ENCODE measurements around the gene C2orf49.
"Not testable (repeated sequence)": the region's sequence is repeated elsewhere in the genome, so short reads cannot be mapped to it uniquely, and the experiment has no call there.

C2orf49 gene

GRCh38 chr2:105321875-105322646, 15.3 kb upstream of the C2orf49 start:
- DNase-seq (ENCODE audit: low read depth in 3 of 3) = no peak

GRCh38 chr2:105323111-105323510, 14.2 kb upstream of the C2orf49 start:
- DNase-seq (ENCODE audit: low read depth in 3 of 3) = no peak

DNA sequence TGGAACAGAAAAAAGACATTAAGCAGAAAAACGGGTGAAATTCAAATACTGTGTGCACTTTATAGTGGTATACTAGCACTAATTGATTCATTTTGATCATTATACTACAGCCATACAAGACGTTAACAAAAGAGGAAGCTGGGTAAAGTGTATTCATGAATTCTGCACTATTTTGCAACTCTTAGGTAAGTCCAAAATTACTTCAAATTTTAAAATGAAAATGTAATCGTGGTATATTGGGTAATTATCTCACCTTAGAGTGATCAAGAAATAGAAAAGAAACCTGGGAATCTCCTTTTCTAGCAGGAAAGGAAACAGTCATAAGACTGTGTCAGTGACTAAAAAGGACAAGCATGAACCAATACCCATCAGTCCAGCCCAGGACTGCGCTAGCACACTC, 13.2 kb upstream of the C2orf49 start:
- DNase-seq (ENCODE audit: low read depth in 3 of 3) = no peak

DNA sequence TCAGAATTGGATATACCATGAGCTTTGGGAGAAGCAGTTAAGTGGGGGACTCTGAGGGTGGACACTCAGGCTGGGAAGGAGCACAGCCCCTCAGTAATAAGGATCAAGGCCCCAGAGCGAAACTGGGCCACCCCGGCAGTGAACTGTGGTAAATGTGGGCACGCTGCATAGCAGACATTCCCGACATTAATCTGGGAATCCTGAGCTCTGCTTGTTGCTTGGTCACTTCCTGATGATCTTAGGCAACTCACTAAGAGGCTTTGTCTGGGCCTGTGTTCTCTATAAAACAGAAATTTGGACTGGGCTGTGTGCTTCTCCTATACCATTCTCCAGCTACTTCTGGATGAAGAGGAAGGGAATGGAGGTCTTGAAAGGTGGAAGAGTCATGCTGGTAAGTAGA, 12.6 kb upstream of the C2orf49 start:
- no peak for DNase-seq (ENCODE audit: low read depth in 3 of 3)

DNA sequence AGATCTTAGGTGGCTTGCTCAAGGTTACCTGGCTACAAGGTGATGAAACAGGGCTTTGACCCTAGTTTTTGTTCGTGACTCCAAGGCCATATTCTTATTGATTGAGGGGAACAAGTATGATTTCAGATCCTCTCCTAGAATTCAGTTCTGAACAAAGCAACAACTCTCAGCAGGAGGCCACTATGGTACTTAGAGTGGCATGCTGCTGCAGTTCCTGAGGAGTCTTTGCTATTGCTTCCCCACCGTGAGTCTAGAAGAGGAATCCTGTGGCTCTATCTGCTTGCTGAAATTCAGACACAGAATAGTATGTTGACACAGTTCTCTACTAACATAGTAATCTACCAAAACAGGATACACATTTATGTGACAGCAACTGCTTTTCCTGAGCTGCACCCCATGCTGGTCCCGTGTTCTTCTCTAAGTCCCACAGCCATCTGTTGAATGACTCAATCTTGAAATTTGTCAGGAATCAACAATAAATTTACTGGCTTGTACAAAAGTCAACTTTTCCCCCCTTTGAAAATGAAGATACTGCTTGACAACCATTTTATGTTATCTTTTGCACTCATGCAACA, 11.9 kb upstream of the C2orf49 start:
- no peak for DNase-seq (ENCODE audit: low read depth in 3 of 3)

DNA sequence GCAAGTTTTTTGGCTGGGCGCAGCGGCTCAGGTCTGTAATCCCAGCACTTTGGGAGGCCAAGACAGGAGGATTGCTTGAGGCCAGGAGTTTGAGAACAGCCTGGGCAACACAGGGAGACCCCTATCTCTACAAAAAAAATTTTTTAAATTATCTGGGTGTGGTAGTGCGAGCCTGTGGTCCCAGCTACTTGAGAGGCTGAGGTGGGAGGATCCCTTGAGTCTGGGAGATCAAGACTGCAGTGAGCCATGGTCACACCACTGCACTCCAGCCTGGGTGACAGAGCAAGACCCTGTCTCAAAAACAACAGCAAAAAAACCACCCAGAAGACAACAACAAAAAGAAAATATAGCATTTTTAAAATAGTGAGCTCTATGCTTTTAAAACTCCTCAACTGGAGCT, 10.1 kb upstream of the C2orf49 start:
- not testable (repeated sequence) for DNase-seq (ENCODE audit: low read depth in 3 of 3)

DNA sequence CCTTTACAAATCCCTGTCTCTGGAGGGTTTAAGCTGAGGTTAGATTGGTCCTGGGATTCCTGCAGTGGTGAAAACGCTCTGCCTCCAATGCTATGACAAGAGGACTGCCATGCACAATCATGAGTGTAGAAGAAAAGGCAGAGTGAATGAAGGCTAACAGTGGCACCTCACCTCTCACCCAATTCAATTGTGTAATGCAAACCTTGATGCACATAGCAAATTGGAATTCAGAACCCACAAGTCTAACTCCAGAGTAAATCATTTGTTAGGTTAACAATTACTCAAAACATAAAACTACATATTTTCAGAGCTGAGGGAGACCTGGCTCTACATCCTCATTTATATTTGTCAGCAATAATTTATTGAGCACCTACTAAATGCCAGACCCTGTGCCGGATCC, 9.7 kb upstream of the C2orf49 start:
- DNase-seq (ENCODE audit: low read depth in 3 of 3) = no peak

- no peak for DNase-seq (ENCODE audit: low read depth in 3 of 3)
Measured at GRCh38 chr2:105328281-105329196, 8.8 kb upstream of the C2orf49 start.

DNA sequence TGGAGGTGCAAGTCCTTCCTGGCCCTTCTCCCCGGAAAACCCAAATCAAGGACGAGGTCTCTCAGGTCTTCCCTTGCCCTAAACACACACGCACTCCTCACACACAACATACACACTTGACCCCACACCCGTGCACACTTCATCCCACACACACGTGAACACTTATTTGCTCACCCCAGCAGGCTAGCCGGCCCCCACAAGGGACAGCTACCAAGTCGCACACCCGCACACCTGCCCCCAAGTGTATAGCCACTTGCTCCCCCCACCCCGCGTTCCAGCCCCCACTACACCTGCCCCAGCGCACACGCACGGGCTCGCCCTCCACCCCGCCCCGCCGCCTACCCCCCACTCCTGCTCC, 8.2 kb upstream of the C2orf49 start:
- no peak for DNase-seq (ENCODE audit: low read depth in 3 of 3)

DNA sequence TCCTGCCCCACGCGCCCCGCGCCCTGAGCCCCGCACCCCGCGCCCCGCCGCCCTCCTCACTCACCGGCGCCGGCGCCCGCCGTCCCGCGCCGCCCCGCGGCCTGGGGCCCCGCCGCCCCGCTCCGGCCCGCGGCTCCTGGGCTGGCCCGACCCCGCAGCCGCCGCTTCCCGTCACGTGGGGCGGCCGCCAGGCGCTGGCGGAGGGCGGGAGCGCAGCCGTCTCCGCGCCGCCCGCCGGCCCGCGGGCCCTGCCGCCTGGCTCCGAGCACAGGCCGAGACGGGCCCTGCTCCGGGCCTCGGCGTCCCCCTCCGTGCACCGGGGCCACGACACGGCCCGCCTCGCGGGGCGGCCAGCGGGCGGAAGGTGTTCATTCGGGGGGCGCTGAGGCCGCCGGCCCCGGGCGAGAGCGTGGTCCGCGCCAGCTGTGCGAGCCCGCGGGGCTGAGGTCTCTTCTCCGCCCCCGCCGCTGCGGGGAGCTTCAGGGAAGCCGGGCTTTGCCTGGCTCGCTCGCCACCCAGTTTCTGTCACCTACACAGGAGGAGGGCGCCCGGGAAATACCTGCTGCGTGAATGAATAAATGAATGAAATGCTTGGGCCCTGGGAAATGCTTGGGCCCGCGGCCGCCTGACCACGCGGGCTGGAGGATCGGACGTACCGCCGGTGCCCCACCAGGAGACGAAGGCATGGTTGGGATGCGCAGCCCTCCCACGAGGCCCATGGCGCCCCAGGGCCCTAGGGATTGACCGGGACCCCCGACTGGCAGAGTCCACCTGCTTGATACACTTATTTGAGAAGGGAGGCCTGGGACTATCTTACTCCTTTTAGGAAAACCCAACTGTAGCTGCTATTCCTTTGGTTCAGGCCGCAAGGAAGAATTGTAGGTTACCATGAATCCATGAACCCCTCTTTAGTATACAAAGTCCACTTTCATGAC, 7.5 kb upstream of the C2orf49 start, which contains the start of gene TGFBRAP1:
Gene TGFBRAP1 (minus strand): TSS at position 175 of the 935 bp plus-strand sequence. CDS start 21,434 bp downstream, outside the sequence.
- DNase-seq (ENCODE audit: low read depth in 3 of 3) = peak in 1 of 3 donors; percentile 15

GRCh38 chr2:105330681-105331375, 6.5 kb upstream of the C2orf49 start:
- no peak for DNase-seq (ENCODE audit: low read depth in 3 of 3)

DNA sequence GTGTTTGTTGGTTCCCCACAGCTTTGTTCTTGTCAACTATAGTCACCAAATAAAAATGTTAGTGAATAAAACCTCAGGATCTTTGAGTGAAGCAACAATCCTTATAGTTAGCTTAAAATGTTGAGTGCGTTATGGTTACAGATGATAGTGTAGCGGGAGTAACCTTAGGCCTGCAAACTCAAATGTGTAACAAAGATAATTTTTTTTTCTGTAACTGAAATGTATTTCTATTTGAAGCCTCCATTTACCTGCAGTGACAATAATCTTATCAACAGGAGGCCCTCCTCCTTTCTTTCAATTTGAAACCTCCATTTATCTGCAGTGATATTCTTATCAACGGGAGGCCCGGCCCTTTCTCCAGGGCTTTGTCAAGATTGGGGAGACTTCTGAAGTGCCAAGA, 3.1 kb upstream of the C2orf49 start:
- no peak for DNase-seq (ENCODE audit: low read depth in 3 of 3)

- DNase-seq (ENCODE audit: low read depth in 3 of 3) = no peak
Measured at GRCh38 chr2:105335469-105335868, 1.9 kb upstream of the C2orf49 start.

DNA sequence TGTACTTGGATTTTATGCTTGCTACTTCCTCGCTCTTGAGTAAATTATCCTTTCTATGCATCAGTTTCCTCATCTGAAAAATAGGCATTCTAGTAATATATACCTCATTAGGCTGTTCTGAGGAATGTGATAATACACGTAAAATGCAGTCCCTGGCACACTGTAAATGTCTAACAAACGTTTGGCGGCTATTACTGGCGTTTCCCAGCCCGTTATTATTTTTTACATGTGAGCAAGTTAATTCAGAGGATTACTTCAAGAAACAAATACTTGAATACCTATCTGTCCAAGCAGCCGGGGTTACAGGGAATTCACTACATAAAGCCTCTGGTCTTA, 586 bp upstream of the C2orf49 start:
- no peak for DNase-seq (ENCODE audit: low read depth in 3 of 3)

- DNase-seq (ENCODE audit: low read depth in 3 of 3) = no peak
Measured at GRCh38 chr2:105338020-105338385, 663 bp downstream of the C2orf49 start.

GRCh38 chr2:105339414-105339813, 2.1 kb downstream of the C2orf49 start:
- DNase-seq (ENCODE audit: low read depth in 3 of 3) = no peak

GRCh38 chr2:105344704-105345345, 7.5 kb downstream of the C2orf49 start:
- no peak for DNase-seq (ENCODE audit: low read depth in 3 of 3)

GRCh38 chr2:105357122-105357521, 19.8 kb downstream of the C2orf49 start:
- no peak for DNase-seq (ENCODE audit: low read depth in 3 of 3)

- DNase-seq (ENCODE audit: low read depth in 3 of 3) = no peak
Measured at GRCh38 chr2:105358593-105358992, 21.3 kb downstream of the C2orf49 start.

GRCh38 chr2:105361102-105361889, 24.0 kb downstream of the C2orf49 start:
- peak in 1 of 3 donors; percentile 8 for DNase-seq (ENCODE audit: low read depth in 3 of 3)

Data from stimulated activated CD4-positive, alpha-beta T cell treated with anti-CD3 and anti-CD28 coated beads, TNF-alpha, amount 100 ng/mL, for 48 hours (primary cell).